A549 (cell line): Measurements from ENCODE around the gene SLCO3A1. TPM values are rescaled to one million over a fixed set of nuclear protein-coding genes. Genes with fewer than 3 reads are reported as not detected.
A peak's percentile ranks its signal among the peaks of the same experiment; 100 is the strongest.

ENCODE experiments used
- ATAC-seq, 2 experiments: fragments of 200-7000 bp in 1 of 2; fragments of >200 bp in 1 of 2; cut with Nextera tagmentation in 1 of 2; cut with Tn5 transposase in 1 of 2; 3 replicates each; pipeline versions ENCODE4 v1.8.0 to v1.9.1; 2018 to 2020; ENCODE audit warnings: mild to moderate bottlenecking in 1 of 2, moderate library complexity in 1 of 2
- CTCF ChIA-PET: fragments of 300-600 bp; sonication (Branson Sonifier 250); formaldehyde crosslinking; extraction: SDS; loops from one replicate; lab custom pipeline; 2021; ENCODE audit warnings: antibody characterized with exemption, inconsistent platforms; lab: Yijun Ruan, JAX
- POLR2A ChIA-PET: fragments of 350-600 bp; formaldehyde crosslinking; extraction: SDS; loops from one replicate; lab custom pipeline; 2021; ENCODE audit warnings: antibody characterized with exemption, inconsistent platforms; lab: Yijun Ruan, JAX
- DNase-seq, 2 experiments: peaks; one replicate each; pipeline versions ENCODE4 v3.0.0 to v3.0.0-alpha.2; 2011 to 2016; ENCODE audit warnings: low read depth in 1 of 2, low spot score in 1 of 2
- FAIRE-seq: peaks from 2 replicates; lab custom pipeline; 2011; peaks lifted over from hg19 to GRCh38; lab: Jason Lieb, UNC
- H3K27ac ChIP-seq, 2 experiments: fragments of >200 bp; sonication (Bioruptor Twin); formaldehyde crosslinking; 3 replicates each; pipeline ENCODE4 v1.5.1; 2016 to 2017
- H3K4me1 ChIP-seq: fragments of >200 bp; sonication (Bioruptor Twin); formaldehyde crosslinking; 3 replicates; pipeline ENCODE4 v1.6.1; 2016
- H3K4me2 ChIP-seq: fragments of >200 bp; sonication (Bioruptor Twin); formaldehyde crosslinking; 3 replicates; pipeline ENCODE4 v1.6.1; 2016
- H3K4me3 ChIP-seq: fragments of >200 bp; sonication (Bioruptor Twin); formaldehyde crosslinking; 3 replicates; pipeline ENCODE4 v1.5.1; 2016
- H3K9me3 ChIP-seq: fragments of >200 bp; sonication (Bioruptor Twin); formaldehyde crosslinking; 3 replicates; pipeline ENCODE4 v1.6.1; 2016
- BHLHE40 ChIP-seq: IDR thresholded peaks from 2 replicates; pipeline ENCODE4 v1.6.1; 2012; ENCODE audit warnings: low read depth, low read length, inconsistent platforms
- CBX2 ChIP-seq: fragments of 200-600 bp; sonication (generic); IDR thresholded peaks from 2 replicates; pipeline ENCODE4 v1.6.1; 2016; ENCODE audit warnings: low read depth, mild to moderate bottlenecking, borderline replicate concordance
- ELK1 ChIP-seq: fragments of 150-350 bp; IDR thresholded peaks from 2 replicates; pipeline ENCODE4 v1.6.1; 2014; ENCODE audit warnings: low read depth, mild to moderate bottlenecking, low read length
- EP300 ChIP-seq, 2 experiments: fragments of >200 bp; sonication (Bioruptor Twin); formaldehyde crosslinking; IDR thresholded peaks; 2 replicates in 1 of 2; 3 replicates in 1 of 2; pipeline ENCODE4 v1.6.1; 2016 to 2017
- FOSB ChIP-seq: fragments of 250-450 bp; sonication (Bioruptor Pico); IDR thresholded peaks from 2 replicates; pipeline ENCODE4 v1.5.0; 2020; ENCODE audit warnings: mild to moderate bottlenecking, moderate library complexity
- GATA3 ChIP-seq: IDR thresholded peaks from 2 replicates; pipeline ENCODE4 v1.6.1; 2012; ENCODE audit warnings: borderline replicate concordance
- HEYL ChIP-seq: fragments of 250-450 bp; sonication (Bioruptor Pico); IDR thresholded peaks from 2 replicates; pipeline ENCODE4 v1.8.0; 2021; ENCODE audit warnings: mild to moderate bottlenecking, moderate library complexity
- HOXB13 ChIP-seq: fragments of 250-450 bp; sonication (Bioruptor Pico); IDR thresholded peaks from 2 replicates; pipeline ENCODE4 v1.5.0; 2020; ENCODE audit warnings: low read depth, mild to moderate bottlenecking, moderate library complexity
- JUNB ChIP-seq: fragments of >200 bp; sonication (Bioruptor Twin); formaldehyde crosslinking; IDR thresholded peaks from 2 replicates; pipeline ENCODE4 v1.6.1; 2016
- MAFK ChIP-seq: fragments of 450-650 bp; IDR thresholded peaks from 2 replicates; pipeline ENCODE4 v1.6.1; 2014; ENCODE audit not compliant: partially characterized antibody
- MAZ ChIP-seq: fragments of 150-350 bp; IDR thresholded peaks from 2 replicates; pipeline ENCODE4 v1.6.1; 2014; ENCODE audit warnings: antibody characterized with exemption, low read depth, low read length, borderline replicate concordance
- MYC ChIP-seq: IDR thresholded peaks from 2 replicates; pipeline ENCODE4 v1.6.1; 2012; ENCODE audit warnings: mild to moderate bottlenecking, inconsistent platforms, low read length, improper control_type of control experiment, borderline replicate concordance
- NFE2L2 ChIP-seq: fragments of 150-350 bp; conservative IDR thresholded peaks from 2 replicates; pipeline ENCODE4 v1.6.1; 2014; ENCODE audit warnings: low read length
- RARB ChIP-seq: fragments of 250-450 bp; sonication (Bioruptor Pico); IDR thresholded peaks from 2 replicates; pipeline ENCODE4 v1.8.0; 2021; ENCODE audit warnings: mild to moderate bottlenecking, moderate library complexity
- TFCP2L1 ChIP-seq: fragments of 250-450 bp; sonication (Bioruptor Pico); IDR thresholded peaks from 2 replicates; pipeline ENCODE4 v1.5.0; 2021; ENCODE audit warnings: mild to moderate bottlenecking
- TP53 ChIP-seq: fragments of 250-450 bp; sonication (Bioruptor Pico); IDR thresholded peaks from 2 replicates; pipeline ENCODE4 v1.5.0; 2021; ENCODE audit warnings: mild to moderate bottlenecking, moderate library complexity
- ZC3H11A ChIP-seq: fragments of 450-650 bp; IDR thresholded peaks from 2 replicates; pipeline ENCODE4 v1.6.1; 2014; ENCODE audit warnings: antibody characterized with exemption, mild to moderate bottlenecking
- WGBS: methylation state at CpG from one replicate; pipeline ENCODE4 v1.1.6; 2017; ENCODE audit errors: missing lambda C conversion rate; 5-methylcytosine and 5-hydroxymethylcytosine counted together
- polyA plus RNA-seq, 4 experiments: library from polyadenylated mRNA; depleted of rRNA in 3 of 4; stranded (reverse); fragments of >200 nt; fragmentation: RNase III in 1 of 4; extraction: RNeasy Plus Mini Kit Qiagen cat#74134 plus additional on column Dnase treatment in 1 of 4; gene quantifications; 2 replicates in 3 of 4; 3 replicates in 1 of 4; pipeline ENCODE4 v1.2.3, GENCODE V29; 2011 to 2017
- TF ChIP-seq, protein P1 (sequence below): IDR thresholded peaks from 2 replicates; pipeline ENCODE4 v1.6.1; 2012; ENCODE audit warnings: low read depth, borderline replicate concordance
- TF ChIP-seq, protein P2 (sequence below): fragments of 200-600 bp; sonication (generic); IDR thresholded peaks from 2 replicates; pipeline ENCODE4 v1.6.1; 2016; ENCODE audit warnings: antibody characterized with exemption, mild to moderate bottlenecking, moderate library complexity

SLCO3A1 gene
- polyA plus RNA-seq, 2 of the 4 experiments (the other 2 are of a cell fraction): 16.8 to 17.0 TPM

- peaks cover 14% of the 10 kb centered on the region; the same call in 2 of the 3 replicates for H3K9me3 ChIP-seq
- no peak for FAIRE-seq
- no peak for DNase-seq
- no peak overlapping the region for H3K27ac ChIP-seq
- no peaks in the 10 kb centered on the region for H3K4me1 ChIP-seq
- POLR2A ChIA-PET: no interaction called here
- CTCF ChIA-PET: interaction anchor here (0.8 to 2.7 kb wide), 6 partner anchors 9 to 542 kb away, joined by 3 to 20 read pairs (median 4); partner anchors contain the start of gene SLCO3A1
- ATAC-seq: no peak
- TF ChIP-seq ZC3H11A (no peak), MAFK (no peak), FOSB (CRISPR knock-in tag) (no peak), TFCP2L1 (CRISPR knock-in tag) (no peak), GATA3 (no peak), RARB (CRISPR knock-in tag) (no peak), TP53 (CRISPR knock-in tag) (no peak), ELK1 (no peak), MAZ (no peak), BHLHE40 (no peak), CBX2 (no peak), EP300 (IDR thresholded peaks at IDR 0.05) (no peak), MYC (no peak), NFE2L2 (no peak), HEYL (CRISPR knock-in tag) (no peak), HOXB13 (CRISPR knock-in tag) (no peak)
- TF ChIP-seq, protein P1, sequence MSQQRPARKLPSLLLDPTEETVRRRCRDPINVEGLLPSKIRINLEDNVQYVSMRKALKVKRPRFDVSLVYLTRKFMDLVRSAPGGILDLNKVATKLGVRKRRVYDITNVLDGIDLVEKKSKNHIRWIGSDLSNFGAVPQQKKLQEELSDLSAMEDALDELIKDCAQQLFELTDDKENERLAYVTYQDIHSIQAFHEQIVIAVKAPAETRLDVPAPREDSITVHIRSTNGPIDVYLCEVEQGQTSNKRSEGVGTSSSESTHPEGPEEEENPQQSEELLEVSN: no peak
- TF ChIP-seq, protein P2, sequence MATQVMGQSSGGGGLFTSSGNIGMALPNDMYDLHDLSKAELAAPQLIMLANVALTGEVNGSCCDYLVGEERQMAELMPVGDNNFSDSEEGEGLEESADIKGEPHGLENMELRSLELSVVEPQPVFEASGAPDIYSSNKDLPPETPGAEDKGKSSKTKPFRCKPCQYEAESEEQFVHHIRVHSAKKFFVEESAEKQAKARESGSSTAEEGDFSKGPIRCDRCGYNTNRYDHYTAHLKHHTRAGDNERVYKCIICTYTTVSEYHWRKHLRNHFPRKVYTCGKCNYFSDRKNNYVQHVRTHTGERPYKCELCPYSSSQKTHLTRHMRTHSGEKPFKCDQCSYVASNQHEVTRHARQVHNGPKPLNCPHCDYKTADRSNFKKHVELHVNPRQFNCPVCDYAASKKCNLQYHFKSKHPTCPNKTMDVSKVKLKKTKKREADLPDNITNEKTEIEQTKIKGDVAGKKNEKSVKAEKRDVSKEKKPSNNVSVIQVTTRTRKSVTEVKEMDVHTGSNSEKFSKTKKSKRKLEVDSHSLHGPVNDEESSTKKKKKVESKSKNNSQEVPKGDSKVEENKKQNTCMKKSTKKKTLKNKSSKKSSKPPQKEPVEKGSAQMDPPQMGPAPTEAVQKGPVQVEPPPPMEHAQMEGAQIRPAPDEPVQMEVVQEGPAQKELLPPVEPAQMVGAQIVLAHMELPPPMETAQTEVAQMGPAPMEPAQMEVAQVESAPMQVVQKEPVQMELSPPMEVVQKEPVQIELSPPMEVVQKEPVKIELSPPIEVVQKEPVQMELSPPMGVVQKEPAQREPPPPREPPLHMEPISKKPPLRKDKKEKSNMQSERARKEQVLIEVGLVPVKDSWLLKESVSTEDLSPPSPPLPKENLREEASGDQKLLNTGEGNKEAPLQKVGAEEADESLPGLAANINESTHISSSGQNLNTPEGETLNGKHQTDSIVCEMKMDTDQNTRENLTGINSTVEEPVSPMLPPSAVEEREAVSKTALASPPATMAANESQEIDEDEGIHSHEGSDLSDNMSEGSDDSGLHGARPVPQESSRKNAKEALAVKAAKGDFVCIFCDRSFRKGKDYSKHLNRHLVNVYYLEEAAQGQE: no peak
- H3K4me2 ChIP-seq: no peak overlapping the region
- no peak overlapping the region for H3K4me3 ChIP-seq
- whole genome bisulfite sequencing: 58% methylated on average over 3 of the region's 3 CpGs
These were observed 9.2 kb upstream of the SLCO3A1 start for GRCh38 chr15:91844341-91844740.

DNA sequence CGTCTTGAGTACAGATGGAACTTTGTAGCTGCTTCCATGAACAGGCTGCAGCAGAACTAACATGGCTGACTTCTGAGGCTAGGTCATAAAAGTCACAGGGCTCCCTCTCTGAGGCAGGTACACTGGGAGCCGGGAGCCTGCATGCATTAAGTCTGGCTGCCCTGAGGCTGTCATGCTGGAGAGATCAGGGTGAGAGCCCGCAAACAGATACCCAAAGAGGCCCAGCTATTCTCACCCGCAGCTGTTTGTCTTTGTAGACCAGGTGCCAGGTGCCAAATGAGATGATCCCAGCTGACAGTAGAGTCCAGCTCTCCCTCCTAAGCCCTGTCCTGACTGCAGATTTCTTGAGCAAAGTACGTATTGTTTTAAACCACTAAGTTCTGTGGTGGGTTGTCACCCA, 8.6 kb upstream of the SLCO3A1 start:
- Histone ChIP-seq H3K4me2 (no peak overlapping the region), H3K27ac (no peak overlapping the region), H3K4me3 (no peak overlapping the region)
- no peak for TF ChIP-seq MAFK
- no peak for TF ChIP-seq MAZ
- TF ChIP-seq JUNB: no peak
- TF ChIP-seq, all 56 proteins: peak for 0
- H3K4me1 ChIP-seq: no peaks in the 10 kb centered on the region
- no peak for DNase-seq
- H3K9me3 ChIP-seq: peaks cover 14% of the 10 kb centered on the region; the same call in 2 of the 3 replicates
- no peak for FAIRE-seq
- CTCF ChIA-PET: interaction anchor here (0.8 to 2.7 kb wide), 6 partner anchors 8 to 543 kb away, joined by 3 to 20 read pairs (median 4); partner anchors contain the start of gene SLCO3A1
- POLR2A ChIA-PET: no interaction called here
- WGBS: 20% methylated on average over 5 of the region's 5 CpGs
- ATAC-seq: peak in 1 of 2 experiments; percentile 32; a peak in 1 of 6 replicates
